ENCODE results near the gene ATP9B.

ATP9B gene

DNA sequence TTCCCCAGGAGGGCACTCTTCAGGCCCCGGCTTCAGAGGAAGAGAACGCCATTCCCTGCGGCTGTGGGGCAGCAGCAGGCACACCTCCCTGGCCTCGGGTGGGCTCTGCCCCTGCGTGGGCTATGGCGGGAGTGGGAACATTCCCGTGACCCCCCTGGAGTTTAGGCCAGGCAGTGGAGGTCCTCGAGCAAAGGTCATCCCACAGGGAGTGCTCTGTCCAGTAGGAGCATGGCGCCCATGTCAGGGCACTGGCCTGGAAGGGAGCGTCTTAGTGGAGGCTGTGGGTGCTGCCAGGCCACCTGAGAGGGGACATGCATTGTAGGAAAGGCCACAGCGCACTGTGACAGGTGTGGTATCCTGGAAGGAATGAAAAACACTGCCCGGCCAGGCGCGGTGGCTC is 317.4 kb downstream of the ATP9B start:
- no peak for TF ChIP-seq JUND (IDR thresholded peaks at IDR 0.05; ENCODE audit: low read depth)
- no peak for DNase-seq (ENCODE audit: low read depth in 1 of 2, low spot score in 1 of 2)
- in situ Hi-C loops (cut with HindIII; ENCODE audit: low pct_unique_long_range_greater_than_20kb, low sequenced_read_pairs) = no loop called here

- in situ Hi-C loops (cut with HindIII; ENCODE audit: low pct_unique_long_range_greater_than_20kb, low sequenced_read_pairs) = no loop called here
- no peak for DNase-seq (ENCODE audit: low read depth in 1 of 2, low spot score in 1 of 2)
- TF ChIP-seq JUND (IDR thresholded peaks at IDR 0.05; ENCODE audit: low read depth) = no peak
Observed at GRCh38 chr18:79387214-79387613, 318.0 kb downstream of the ATP9B start.

DNA sequence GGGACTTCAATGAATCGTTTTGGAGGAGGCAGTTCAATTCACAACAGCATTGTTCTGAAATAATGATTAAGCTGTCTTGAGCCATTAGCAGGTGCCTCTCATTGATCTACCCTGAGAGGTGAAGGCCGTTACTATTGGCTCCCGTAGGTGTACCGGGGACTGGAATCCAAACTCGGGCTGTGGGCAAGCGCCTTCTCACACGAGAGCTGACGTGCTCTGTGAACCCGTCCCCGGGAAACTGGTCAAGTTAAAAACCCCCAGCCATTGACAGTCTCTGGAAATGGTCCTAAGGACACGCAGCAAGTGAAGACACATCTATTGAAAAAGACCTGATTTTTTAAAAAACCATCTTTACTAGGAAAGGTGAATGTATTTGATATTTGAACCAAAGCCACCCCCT is 318.4 kb downstream of the ATP9B start:
- in situ Hi-C loops (cut with HindIII; ENCODE audit: low pct_unique_long_range_greater_than_20kb, low sequenced_read_pairs) = no loop called here
- no peak for TF ChIP-seq JUND (IDR thresholded peaks at IDR 0.05; ENCODE audit: low read depth)

GRCh38 chr18:79388043-79388442 is 318.8 kb downstream of the ATP9B start:
- in situ Hi-C loops (cut with HindIII; ENCODE audit: low pct_unique_long_range_greater_than_20kb, low sequenced_read_pairs) = no loop called here
- TF ChIP-seq JUND (IDR thresholded peaks at IDR 0.05; ENCODE audit: low read depth) = no peak
- DNase-seq (ENCODE audit: low read depth in 1 of 2, low spot score in 1 of 2) = no peak

More for the DNA sequence above, 318.4 kb downstream of the ATP9B start:
- DNase-seq (ENCODE audit: low read depth in 1 of 2, low spot score in 1 of 2) = no peak

DNA sequence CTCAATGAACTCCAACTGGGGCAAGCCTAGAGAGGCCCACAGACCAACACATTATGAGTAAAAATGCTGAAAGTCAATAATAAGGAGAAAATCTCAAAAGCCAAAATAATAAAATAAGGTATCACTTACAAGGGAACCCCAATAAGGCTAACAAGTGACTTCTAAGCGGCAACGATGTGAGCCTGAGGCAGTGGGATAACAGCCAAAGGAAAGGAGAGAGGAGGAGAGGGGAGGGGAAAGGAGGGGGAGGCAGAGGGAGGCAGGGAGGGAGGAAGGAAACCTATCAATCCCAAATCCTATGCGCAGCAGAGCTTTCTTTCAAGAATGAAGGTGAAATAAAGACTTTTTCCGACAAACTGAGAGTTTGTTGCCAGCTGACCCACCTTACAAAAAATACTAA is 320.5 kb downstream of the ATP9B start:
- in situ Hi-C loops (cut with HindIII; ENCODE audit: low pct_unique_long_range_greater_than_20kb, low sequenced_read_pairs) = no loop called here
- DNase-seq (ENCODE audit: low read depth in 1 of 2, low spot score in 1 of 2) = peak in 1 of 2 experiments; percentile 28
- no peak for TF ChIP-seq JUND (IDR thresholded peaks at IDR 0.05; ENCODE audit: low read depth)

DNA sequence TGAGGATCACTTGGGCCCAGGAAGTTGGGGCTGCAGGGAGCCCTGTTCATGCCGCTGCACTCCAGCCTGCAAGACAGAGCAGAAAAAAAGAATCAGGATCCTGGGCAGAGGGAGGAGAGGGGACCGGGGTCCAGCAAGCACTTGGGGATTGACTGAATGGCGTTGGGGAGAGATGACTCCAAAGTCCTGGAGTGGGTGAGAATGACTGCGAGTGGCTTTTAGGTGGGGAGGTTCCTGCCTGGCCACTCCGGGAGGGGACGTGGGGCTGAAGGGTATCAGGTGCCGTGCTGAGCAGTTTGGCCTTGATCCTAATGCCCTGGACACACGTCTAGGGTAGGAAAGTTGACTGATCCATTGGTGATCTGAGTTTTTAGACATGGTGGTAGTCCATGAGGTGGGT is 323.0 kb downstream of the ATP9B start:
- no peak for DNase-seq (ENCODE audit: low read depth in 1 of 2, low spot score in 1 of 2)
- TF ChIP-seq JUND (IDR thresholded peaks at IDR 0.05; ENCODE audit: low read depth) = no peak
- in situ Hi-C loops (cut with HindIII; ENCODE audit: low pct_unique_long_range_greater_than_20kb, low sequenced_read_pairs) = no loop called here

DNA sequence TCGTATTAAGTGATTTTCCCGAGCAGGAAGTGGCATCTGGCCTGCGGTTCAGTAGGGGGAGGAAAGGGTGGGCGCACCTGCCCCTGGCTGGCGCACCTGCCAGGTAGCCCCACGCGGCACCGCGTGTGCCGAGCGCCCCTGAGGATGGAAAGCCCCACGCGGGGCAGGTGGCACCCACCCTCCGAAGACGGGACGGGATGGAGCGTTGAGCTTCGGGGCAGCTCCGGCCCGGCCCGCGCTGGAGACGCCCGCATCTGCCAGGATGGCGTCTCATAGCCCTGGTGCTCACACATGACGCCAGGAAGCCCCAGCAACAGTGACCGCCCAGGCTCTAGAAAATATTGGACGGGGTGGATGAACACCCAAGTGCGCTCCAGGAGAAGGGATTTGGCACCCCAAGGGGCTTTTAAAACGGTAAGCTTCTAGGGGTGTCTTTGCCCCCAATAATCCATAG is 324.0 kb downstream of the ATP9B start:
- in situ Hi-C loops (cut with HindIII; ENCODE audit: low pct_unique_long_range_greater_than_20kb, low sequenced_read_pairs) = no loop called here
- DNase-seq (ENCODE audit: low read depth in 1 of 2, low spot score in 1 of 2) = no peak
- TF ChIP-seq JUND (IDR thresholded peaks at IDR 0.05; ENCODE audit: low read depth) = no peak

- DNase-seq (ENCODE audit: low read depth in 1 of 2, low spot score in 1 of 2) = peak; percentile 77 to 81
- no peak for TF ChIP-seq JUND (IDR thresholded peaks at IDR 0.05; ENCODE audit: low read depth)
- in situ Hi-C loops (cut with HindIII; ENCODE audit: low pct_unique_long_range_greater_than_20kb, low sequenced_read_pairs) = no loop called here
Observed at GRCh38 chr18:79393635-79394533, 324.7 kb downstream of the ATP9B start.

DNA sequence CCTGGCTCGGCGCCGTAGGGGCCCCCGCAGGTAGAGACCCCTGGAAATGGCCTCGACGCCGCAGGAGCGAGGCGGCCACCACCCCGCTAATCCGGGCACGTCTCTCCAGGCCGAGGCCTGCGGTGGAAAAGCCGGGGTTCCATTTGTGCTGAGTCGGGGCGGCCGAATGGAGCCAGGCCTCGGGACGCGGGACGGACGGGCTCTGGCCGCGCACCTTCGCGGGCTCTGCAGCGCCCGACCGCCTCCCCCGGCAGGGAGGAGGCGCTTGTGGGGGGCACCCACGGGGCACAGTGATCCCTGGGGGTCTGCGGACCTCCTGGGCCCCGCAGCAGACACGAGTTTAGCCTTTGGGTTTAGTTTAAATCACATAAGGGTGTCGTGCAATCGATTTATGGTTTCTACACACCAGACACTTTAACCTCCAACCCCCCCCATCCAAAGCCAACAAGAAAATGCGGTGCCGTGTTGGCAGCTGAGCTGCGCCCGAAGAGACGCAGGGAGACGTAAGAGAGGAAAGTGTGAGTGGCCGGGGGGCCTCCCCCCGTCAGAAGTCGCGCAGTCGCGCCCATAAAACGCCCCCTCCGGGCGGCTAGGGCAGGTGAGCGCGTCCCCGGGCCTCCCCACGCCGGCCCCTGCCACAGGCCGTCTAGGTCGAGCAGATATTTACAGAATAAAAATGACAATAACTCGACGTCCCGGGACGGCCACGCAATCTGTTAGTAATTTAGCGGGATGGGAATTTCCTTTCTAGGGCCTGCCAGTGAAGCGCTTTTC is 325.5 kb downstream of the ATP9B start:
- in situ Hi-C loops (cut with HindIII; ENCODE audit: low pct_unique_long_range_greater_than_20kb, low sequenced_read_pairs) = no loop called here
- peak in 1 of 2 experiments; percentile 45 for DNase-seq (ENCODE audit: low read depth in 1 of 2, low spot score in 1 of 2)
- TF ChIP-seq JUND (IDR thresholded peaks at IDR 0.05; ENCODE audit: low read depth) = no peak

DNA sequence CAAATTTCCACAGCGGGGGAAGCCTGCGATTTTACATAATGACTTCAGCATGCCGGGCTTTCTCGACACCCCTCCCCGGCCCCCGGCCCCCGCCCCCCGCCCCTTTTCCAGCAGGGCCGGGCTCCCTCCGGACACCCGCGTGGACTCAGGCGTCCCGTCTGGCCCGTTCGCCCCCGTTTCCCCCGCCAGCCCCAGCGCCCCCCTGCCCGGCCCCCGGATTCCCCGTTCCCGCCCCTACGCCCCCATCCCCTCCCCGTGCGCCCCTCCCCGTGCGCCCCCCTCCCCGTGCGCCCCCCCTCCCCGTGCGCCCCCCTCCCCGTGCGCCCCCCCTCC is 326.1 kb downstream of the ATP9B start:
- DNase-seq (ENCODE audit: low read depth in 1 of 2, low spot score in 1 of 2) = no peak
- TF ChIP-seq JUND (IDR thresholded peaks at IDR 0.05; ENCODE audit: low read depth) = no peak
- in situ Hi-C loops (cut with HindIII; ENCODE audit: low pct_unique_long_range_greater_than_20kb, low sequenced_read_pairs) = no loop called here

DNA sequence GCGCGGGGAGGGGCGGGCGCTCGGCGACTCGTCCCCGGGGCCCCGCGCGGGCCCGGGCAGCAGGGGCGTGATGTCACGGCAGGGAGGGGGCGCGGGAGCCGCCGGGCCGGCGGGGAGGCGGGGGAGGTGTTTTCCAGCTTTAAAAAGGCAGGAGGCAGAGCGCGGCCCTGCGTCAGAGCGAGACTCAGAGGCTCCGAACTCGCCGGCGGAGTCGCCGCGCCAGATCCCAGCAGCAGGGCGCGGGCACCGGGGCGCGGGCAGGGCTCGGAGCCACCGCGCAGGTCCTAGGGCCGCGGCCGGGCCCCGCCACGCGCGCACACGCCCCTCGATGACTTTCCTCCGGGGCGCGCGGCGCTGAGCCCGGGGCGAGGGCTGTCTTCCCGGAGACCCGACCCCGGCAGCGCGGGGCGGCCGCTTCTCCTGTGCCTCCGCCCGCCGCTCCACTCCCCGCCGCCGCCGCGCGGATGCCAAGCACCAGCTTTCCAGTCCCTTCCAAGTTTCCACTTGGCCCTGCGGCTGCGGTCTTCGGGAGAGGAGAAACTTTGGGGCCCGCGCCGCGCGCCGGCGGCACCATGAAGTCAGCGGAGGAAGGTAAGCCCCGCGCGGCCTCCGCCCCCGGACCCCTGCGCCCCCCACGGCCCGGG is 326.7 kb downstream of the ATP9B start, which contains the start of gene NFATC1:
NFATC1 (plus strand) TSS at position 170 of the 644 bp plus-strand sequence; CDS start at position 465, 295 bp downstream.
- no peak for TF ChIP-seq JUND (IDR thresholded peaks at IDR 0.05; ENCODE audit: low read depth)
- in situ Hi-C loops (cut with HindIII; ENCODE audit: low pct_unique_long_range_greater_than_20kb, low sequenced_read_pairs) = no loop called here
- DNase-seq (ENCODE audit: low read depth in 1 of 2, low spot score in 1 of 2) = peak; percentile 71 to 77

GRCh38 chr18:79396431-79397246 is 327.4 kb downstream of the ATP9B start:
- DNase-seq (ENCODE audit: low read depth in 1 of 2, low spot score in 1 of 2) = peak; percentile 54 to 76
- in situ Hi-C loops (cut with HindIII; ENCODE audit: low pct_unique_long_range_greater_than_20kb, low sequenced_read_pairs) = no loop called here
- no peak for TF ChIP-seq JUND (IDR thresholded peaks at IDR 0.05; ENCODE audit: low read depth)

Measured in T47D (cell line).